Cardiac atrium fibroblast (primary cell): Measurements from ENCODE around the gene NPW. TPM values are rescaled to one million over a fixed set of nuclear protein-coding genes. Genes with fewer than 3 reads are reported as not detected.

Experiments used
- total RNA-seq: library from RNA; depleted of rRNA; stranded (reverse); fragments of >200 nt; gene quantifications from 2 replicates; pipeline ENCODE4 v1.2.3, GENCODE V29; 2015

The NPW gene
- 1.6 TPM in 1 of 2 replicates, not detected in the other for total RNA-seq

GRCh38 chr16:2019518-2019920 lies at the start of gene NPW:
NPW (plus strand) TSS chr16:2019785.

GRCh38 chr16:1971796-1972489 lies 47.6 kb upstream of the NPW start, which contains the start of gene TBL3:
TBL3 (plus strand) TSS chr16:1972053; CDS start chr16:1972165, 112 bp downstream.

GRCh38 chr16:1981398-1981836 lies 38.2 kb upstream of the NPW start, which contains the start of gene NOXO1:
NOXO1 (minus strand) TSS chr16:1981469; CDS start chr16:1981179, 290 bp downstream.

GRCh38 chr16:1983544-1984346 lies 35.8 kb upstream of the NPW start, which contains the start of gene GFER:
GFER (plus strand) TSS chr16:1984193; CDS start chr16:1984219, 26 bp downstream.

GRCh38 chr16:1989209-1990100 lies 30.1 kb upstream of the NPW start, which contains the start of gene SYNGR3:
SYNGR3 (plus strand) TSS chr16:1989970; CDS start chr16:1990103, 133 bp downstream.

GRCh38 chr16:2009791-2010510 lies 9.6 kb upstream of the NPW start, which contains the start of gene ZNF598:
ZNF598 (minus strand) TSS chr16:2009821.

GRCh38 chr16:2026461-2027023 lies 7.0 kb downstream of the NPW start, which contains the start of gene NHERF2:
NHERF2 (plus strand) TSS chr16:2026902; CDS start chr16:2027006, 104 bp downstream.

GRCh38 chr16:2047330-2048115 lies 27.9 kb downstream of the NPW start, which contains the start of the genes NTHL1 and TSC2:
NTHL1 (minus strand) TSS chr16:2047834; CDS start chr16:2047823, 11 bp downstream.
TSC2 (plus strand) TSS chr16:2047985; CDS start chr16:2048616, 631 bp downstream.

Other genes with a start within 250 kb of the NPW start
- 70.0 and 79.8 TPM in 2 replicates for gene NME3, start 248.2 kb upstream of the NPW start, total RNA-seq
- gene EME2, start 247.0 kb upstream of the NPW start, total RNA-seq = 3.1 and 4.5 TPM in 2 replicates
- gene MRPS34, start 246.7 kb upstream of the NPW start, total RNA-seq = 65.7 and 84.4 TPM in 2 replicates
- gene SPSB3, start 237.2 kb upstream of the NPW start, total RNA-seq = 30.1 and 36.5 TPM in 2 replicates
- 64.0 and 92.1 TPM in 2 replicates for gene NUBP2, start 236.8 kb upstream of the NPW start, total RNA-seq
- gene IGFALS, start 226.1 kb upstream of the NPW start, total RNA-seq = not detected in 2 replicates
- 66.8 and 85.2 TPM in 2 replicates for gene HAGH, start 193.0 kb upstream of the NPW start, total RNA-seq
- gene FAHD1, start 192.6 kb upstream of the NPW start, total RNA-seq = 35.6 and 42.2 TPM in 2 replicates
- gene MEIOB, start 147.6 kb upstream of the NPW start, total RNA-seq = 0.18 TPM in 1 of 2 replicates, not detected in the other
- not detected in 2 replicates for gene HS3ST6, start 101.4 kb upstream of the NPW start, total RNA-seq
- gene MSRB1, start 76.6 kb upstream of the NPW start, total RNA-seq = 11.8 and 13.7 TPM in 2 replicates
- not detected in 2 replicates for gene RPL3L, start 65.1 kb upstream of the NPW start, total RNA-seq
- gene NDUFB10, start 60.2 kb upstream of the NPW start, total RNA-seq = 216 and 235 TPM in 2 replicates
- gene RPS2, start 55.0 kb upstream of the NPW start, total RNA-seq = 2,750 and 3,500 TPM in 2 replicates
- not detected in 2 replicates for gene RNF151, start 52.9 kb upstream of the NPW start, total RNA-seq
- gene TBL3, start 47.7 kb upstream of the NPW start, total RNA-seq = 45.9 and 50.2 TPM in 2 replicates
- gene NOXO1, start 38.3 kb upstream of the NPW start, total RNA-seq = 0.32 TPM in 1 of 2 replicates, not detected in the other
- 16.2 and 45.2 TPM in 2 replicates for gene GFER, start 35.6 kb upstream of the NPW start, total RNA-seq
- 5.2 and 6.6 TPM in 2 replicates for gene SYNGR3, start 29.8 kb upstream of the NPW start, total RNA-seq
- gene ZNF598, start 10.0 kb upstream of the NPW start, total RNA-seq = 29.2 and 39.2 TPM in 2 replicates
- 116 and 122 TPM in 2 replicates for gene NHERF2, start 7.1 kb downstream of the NPW start, total RNA-seq
- gene NTHL1, start 28.0 kb downstream of the NPW start, total RNA-seq = 14.4 and 34.5 TPM in 2 replicates
- gene TSC2, start 28.2 kb downstream of the NPW start, total RNA-seq = 47.3 and 66.4 TPM in 2 replicates
- 150 and 153 TPM in 2 replicates for gene PKD1, start 116.1 kb downstream of the NPW start, total RNA-seq
- gene RAB26, start 128.8 kb downstream of the NPW start, total RNA-seq = not detected in 2 replicates
- 49.9 and 67.0 TPM in 2 replicates for gene TRAF7, start 136.0 kb downstream of the NPW start, total RNA-seq
- under 0.01 and 0.54 TPM in 2 replicates for gene CASKIN1, start 176.8 kb downstream of the NPW start, total RNA-seq
- gene MLST8, start 185.7 kb downstream of the NPW start, total RNA-seq = 39.5 and 45.2 TPM in 2 replicates
- 0.49 and 2.5 TPM in 2 replicates for gene BRICD5, start 191.1 kb downstream of the NPW start, total RNA-seq
- gene PGP, start 195.1 kb downstream of the NPW start, total RNA-seq = 7.6 and 12.6 TPM in 2 replicates
- 19.9 and 34.7 TPM in 2 replicates for gene E4F1, start 203.8 kb downstream of the NPW start, total RNA-seq
- 1.1 and 2.2 TPM in 2 replicates for gene DNASE1L2, start 216.7 kb downstream of the NPW start, total RNA-seq
- gene ECI1, start 231.8 kb downstream of the NPW start, total RNA-seq = 48.2 and 50.4 TPM in 2 replicates
- 125 and 144 TPM in 2 replicates for gene RNPS1, start 248.3 kb downstream of the NPW start, total RNA-seq